ENCODE results near the gene ATG4D.
"Not testable (repeated sequence)": the region's sequence is repeated elsewhere in the genome, so short reads cannot be mapped to it uniquely, and the experiment has no call there.

The ATG4D gene

GRCh38 chr19:10520652-10521318 is 22.9 kb upstream of the ATG4D start:
- no peak for ATAC-seq

GRCh38 chr19:10521461-10522171 is 22.1 kb upstream of the ATG4D start:
- no peak for ATAC-seq

- ATAC-seq, result no peak
These were observed 20.5 kb upstream of the ATG4D start for GRCh38 chr19:10523135-10523636.

GRCh38 chr19:10525636-10526035 is 18.1 kb upstream of the ATG4D start:
- no peak for ATAC-seq

- not testable (repeated sequence) for ATAC-seq
These were observed 16.8 kb upstream of the ATG4D start for GRCh38 chr19:10526887-10527286.

- no peak for ATAC-seq
These were observed 11.2 kb upstream of the ATG4D start for GRCh38 chr19:10532457-10532856.

GRCh38 chr19:10533646-10534386 is 9.9 kb upstream of the ATG4D start:
- ATAC-seq, result no peak

- ATAC-seq, result no peak
These were observed 8.1 kb upstream of the ATG4D start for GRCh38 chr19:10535613-10536012.

- no peak for ATAC-seq
These were observed 6.0 kb upstream of the ATG4D start for GRCh38 chr19:10537668-10538067.

GRCh38 chr19:10538204-10538983 is 5.3 kb upstream of the ATG4D start:
- no peak for ATAC-seq

GRCh38 chr19:10539016-10539415 is 4.7 kb upstream of the ATG4D start:
- not testable (repeated sequence) for ATAC-seq

- no peak for ATAC-seq
These were observed 665 bp upstream of the ATG4D start for GRCh38 chr19:10543059-10543419.

GRCh38 chr19:10544242-10544752 is 593 bp downstream of the ATG4D start:
- peak in 1 of 2 donors; percentile 16 for ATAC-seq

- ATAC-seq, result no peak
These were observed 1.1 kb downstream of the ATG4D start for GRCh38 chr19:10544753-10545251.

- no peak for ATAC-seq
These were observed 3.1 kb downstream of the ATG4D start for GRCh38 chr19:10546817-10547216.

GRCh38 chr19:10548746-10549276 is 5.1 kb downstream of the ATG4D start:
- no peak for ATAC-seq

- no peak for ATAC-seq
These were observed 6.0 kb downstream of the ATG4D start for GRCh38 chr19:10549733-10550132.

- no peak for ATAC-seq
These were observed 6.6 kb downstream of the ATG4D start for GRCh38 chr19:10550336-10550735.

- not testable (repeated sequence) for ATAC-seq
These were observed 7.3 kb downstream of the ATG4D start for GRCh38 chr19:10551006-10551405.

GRCh38 chr19:10551698-10552301 is 8.1 kb downstream of the ATG4D start:
- ATAC-seq, result peak in 1 of 2 donors; percentile 36

GRCh38 chr19:10552510-10553053 is 8.9 kb downstream of the ATG4D start:
- ATAC-seq, result peak; percentile 53 to 60

Measured in activated CD4-positive, CD25-positive, alpha-beta regulatory T cell treated with anti-CD3 and anti-CD28 coated beads, Interleukin-2, amount 50 U/mL, for 24 hours (primary cell).